Kasumi-1 (cell line): ENCODE results near the gene UTP11.
"Not testable (repeated sequence)": the region's sequence is repeated elsewhere in the genome, so short reads cannot be mapped to it uniquely, and the experiment has no call there.

Experiments used
- DNase-seq, 2 experiments: peaks; one replicate each; lab custom pipeline; 2025; lab: John Stamatoyannopoulos, UW

UTP11 gene

GRCh38 chr1:38027201-38028104 lies 14.9 kb downstream of the UTP11 start:
- DNase-seq = no peak

DNA sequence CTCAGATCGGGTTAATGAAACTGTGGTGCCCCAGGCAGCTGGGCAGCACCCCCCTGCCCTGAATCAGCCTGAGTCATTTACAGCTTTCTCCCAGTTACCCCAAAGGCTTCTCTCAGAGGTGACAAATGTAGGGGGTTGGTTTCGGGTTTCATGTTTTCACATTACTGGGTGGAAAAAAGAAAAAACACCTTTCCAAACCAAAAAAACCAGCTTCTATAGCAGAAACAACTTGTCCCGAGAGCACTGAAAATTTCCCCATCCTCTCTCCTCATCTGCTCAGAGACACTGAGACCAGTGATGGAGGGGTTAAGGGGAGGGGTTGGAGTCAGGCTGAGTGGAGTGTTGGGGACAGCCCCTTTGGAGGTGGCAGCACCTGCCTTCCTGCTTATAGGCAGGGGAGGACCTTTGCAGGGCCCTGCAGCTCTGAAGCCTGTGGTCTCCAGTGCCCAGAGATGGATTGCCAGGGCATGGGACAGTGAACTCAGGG lies 15.6 kb downstream of the UTP11 start:
- DNase-seq = no peak

DNA sequence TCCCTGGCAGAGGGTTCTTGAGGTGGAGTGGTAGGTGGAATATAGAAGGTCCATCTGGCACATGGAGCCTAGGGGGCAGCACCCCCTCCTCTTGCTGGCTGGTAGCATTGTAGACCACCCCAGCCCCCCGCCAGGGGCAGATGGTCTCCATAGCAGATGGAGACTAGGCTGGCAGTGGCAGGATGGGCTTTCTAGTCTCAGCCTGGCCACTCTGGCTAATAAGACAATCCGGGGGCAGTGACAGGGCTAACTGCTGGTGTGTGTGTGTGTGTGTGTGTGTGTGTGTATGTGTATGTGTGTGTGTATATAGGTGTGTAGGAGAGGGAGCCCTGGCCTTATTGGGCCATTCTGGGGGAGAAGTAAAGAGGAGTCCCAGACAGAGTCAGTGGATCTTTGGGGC lies 16.1 kb downstream of the UTP11 start:
- no peak for DNase-seq

- no peak for DNase-seq
Measured at GRCh38 chr1:38029081-38029681, 16.6 kb downstream of the UTP11 start.

- peak; percentile 33 to 42 for DNase-seq
Measured at GRCh38 chr1:38029685-38030511, 17.4 kb downstream of the UTP11 start.

DNA sequence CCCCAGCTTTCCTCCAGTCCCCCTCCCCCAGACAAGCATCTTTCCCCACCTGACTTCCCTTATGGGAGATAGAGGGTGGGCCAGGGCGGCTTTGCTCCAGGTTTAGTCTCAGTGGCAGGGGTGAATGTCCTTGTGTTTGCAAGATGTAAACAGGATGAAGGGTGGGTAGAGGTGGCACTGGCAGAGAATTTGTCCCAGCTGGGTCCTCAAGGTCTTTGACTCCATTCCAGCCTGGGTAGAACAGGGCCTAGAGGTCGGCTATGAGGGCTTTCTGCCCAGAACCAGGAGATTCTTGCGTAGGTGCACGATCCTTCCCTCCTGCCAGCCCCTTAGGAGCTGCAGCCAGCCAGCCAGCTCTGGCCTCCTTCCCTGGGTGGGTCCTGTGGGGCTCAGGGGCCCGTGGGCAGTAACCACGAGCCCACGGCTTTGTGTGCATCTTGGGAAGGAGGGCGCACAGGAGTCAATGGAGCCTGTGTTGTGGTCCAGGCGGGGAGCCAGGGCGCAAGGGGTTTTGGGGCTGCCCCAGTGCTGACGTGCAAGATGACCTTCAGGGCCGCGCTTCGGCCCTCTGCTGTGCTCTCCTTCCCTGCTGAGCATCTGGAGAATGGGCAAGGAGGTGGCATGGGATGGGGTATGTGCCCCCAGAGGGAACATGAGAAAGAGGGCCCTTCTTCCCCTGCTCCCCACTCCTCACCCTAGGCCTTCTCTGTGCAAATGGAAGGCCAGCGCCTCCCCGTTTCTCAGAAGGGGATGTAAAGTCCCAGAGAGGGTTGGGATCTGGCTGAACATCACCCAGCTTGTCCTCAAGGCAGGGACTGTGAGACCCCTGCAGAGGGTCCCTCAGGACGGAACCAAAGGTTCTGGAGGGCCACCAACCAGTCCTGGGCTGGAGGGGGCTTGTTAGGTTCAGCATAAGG lies 18.3 kb downstream of the UTP11 start:
- DNase-seq = no peak

DNA sequence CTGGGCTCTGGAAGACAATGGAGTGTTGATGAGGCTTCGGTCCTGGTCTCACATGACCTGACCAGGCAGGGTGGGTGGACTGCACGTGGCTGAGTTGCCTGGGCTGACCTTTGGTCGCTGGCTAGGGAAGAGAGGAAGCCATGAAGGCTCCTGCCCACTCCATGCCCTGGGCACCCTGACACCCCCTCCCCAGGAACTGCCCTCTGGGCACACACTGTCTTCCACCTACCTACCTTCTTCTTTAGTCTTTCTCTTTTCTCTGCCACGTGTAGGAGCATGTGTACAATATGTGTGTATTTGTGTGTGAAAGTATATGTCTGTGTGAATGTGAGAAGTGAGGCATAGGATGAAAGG lies 19.0 kb downstream of the UTP11 start:
- no peak for DNase-seq

DNA sequence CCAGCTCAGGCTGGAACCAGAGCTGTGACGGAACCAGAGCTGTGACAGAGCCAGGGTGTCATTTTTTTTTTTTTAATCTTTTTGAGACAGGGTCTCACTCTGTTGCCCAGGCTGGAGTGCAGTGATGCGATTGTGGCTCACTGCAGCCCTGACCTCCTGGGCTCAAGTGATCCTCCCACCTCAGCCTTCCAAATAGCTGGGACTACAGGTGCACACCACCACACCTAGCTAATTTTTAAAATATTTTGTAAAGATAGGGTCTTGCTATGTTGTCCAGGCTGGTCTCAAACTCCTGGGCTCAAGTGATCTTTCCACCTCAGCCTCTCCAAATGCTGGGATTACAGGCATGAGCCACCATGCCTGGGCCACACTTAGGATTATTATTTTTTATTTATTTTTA lies 20.5 kb downstream of the UTP11 start:
- DNase-seq = not testable (repeated sequence)

DNA sequence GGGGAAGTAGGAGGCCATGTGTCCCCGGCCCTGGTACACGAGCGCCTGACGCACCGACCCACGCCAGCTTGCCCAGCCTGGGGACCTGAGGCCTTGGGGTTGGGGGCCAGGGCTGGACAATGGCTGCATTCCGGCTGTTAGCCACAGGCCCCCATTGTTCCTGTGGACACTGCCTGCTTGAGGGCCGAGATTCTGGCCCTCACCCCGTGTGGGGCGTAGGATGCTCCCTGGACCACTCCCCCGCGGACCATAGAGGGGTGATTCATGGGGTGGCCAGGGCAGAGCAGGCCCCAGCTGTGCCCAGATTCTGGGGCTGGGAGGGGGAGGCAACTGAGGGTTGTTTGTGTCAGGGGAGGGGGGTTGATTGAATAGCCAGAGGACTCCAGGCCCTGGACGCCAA lies 22.3 kb downstream of the UTP11 start:
- no peak for DNase-seq

DNA sequence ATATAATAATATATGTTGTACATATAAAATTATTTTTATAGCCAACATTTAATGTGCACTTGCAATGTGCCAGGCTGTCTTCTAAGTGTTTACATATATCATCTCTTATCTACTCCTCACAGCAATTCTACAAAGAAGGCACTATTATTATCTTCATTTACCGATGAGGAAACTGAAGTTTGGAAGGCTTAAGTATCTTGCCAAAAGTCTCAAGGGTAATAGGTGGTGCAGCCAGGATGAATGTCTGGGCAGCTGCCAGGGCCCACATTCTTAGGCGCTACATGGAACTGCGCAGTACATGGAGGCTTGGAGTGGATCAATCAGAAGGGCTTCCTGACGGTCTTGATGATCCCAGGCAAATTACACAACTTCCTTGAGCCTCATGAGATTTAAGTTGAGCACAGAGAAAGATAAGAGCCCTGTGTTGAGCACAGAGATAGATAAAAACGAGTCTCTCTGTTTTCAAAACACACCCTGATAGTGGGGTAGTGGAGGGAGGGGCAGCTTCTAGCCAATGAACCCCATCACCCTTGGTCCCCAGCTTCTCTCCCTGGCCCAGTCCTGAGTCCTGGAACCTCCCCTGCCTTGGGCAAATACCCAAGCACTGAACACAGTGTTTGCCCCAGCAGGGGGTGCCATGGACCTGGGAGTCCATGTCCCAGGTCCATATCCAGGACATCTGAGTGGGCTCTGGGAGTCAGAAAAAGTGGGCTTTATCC lies 24.8 kb downstream of the UTP11 start:
- no peak for DNase-seq

GRCh38 chr1:38038861-38039260 lies 26.3 kb downstream of the UTP11 start:
- no peak for DNase-seq

- no peak for DNase-seq
Measured at GRCh38 chr1:38039331-38040088, 27.0 kb downstream of the UTP11 start.

DNA sequence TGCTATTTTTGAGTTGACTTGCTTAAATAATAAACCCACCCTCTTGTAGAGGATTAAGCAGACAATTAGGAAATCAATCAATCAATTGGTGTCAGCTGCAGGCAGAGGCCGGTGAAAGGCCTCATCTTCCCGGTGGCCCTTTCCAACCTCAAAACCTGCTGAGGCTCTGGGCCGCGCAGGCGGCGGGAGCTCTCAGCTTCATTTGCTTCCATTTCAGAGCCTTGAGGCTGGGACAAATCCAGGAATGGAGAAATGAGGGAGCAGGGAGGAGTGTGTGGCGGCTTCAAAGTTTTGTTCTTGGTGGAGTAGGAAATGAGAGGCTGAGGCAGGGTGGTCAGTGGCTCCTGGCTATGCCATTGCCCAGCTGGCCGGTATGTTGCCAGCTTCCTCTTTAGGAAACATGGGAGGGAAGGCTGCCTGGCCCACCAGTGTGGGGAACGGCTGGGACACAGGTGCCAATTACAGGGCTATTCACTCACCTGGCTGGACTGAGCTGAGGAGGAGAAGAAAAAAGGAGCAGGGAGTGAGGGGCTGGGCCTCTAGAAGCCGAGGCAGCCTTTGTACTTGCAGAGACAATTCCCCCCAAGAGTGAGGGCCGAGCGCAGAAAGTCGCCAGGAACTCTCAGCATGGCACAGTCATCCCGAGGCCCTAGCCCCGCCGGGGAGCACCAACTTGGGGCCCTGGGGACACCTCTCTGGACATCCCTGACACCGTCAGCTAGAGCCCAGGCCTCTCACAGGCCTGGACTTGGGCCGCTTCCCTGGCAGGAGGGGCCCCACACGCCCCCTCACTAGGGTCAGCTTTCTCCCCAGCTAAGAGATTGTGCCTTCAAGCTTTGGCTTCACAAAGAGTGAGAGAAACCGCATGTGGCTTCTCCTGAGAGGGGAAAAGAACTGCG lies 29.7 kb downstream of the UTP11 start:
- no peak for DNase-seq

- DNase-seq = no peak
Measured at GRCh38 chr1:38043036-38043747, 30.7 kb downstream of the UTP11 start.

- DNase-seq = no peak
Measured at GRCh38 chr1:38044221-38045215, 32.0 kb downstream of the UTP11 start.

GRCh38 chr1:38045401-38046332 lies 33.1 kb downstream of the UTP11 start:
- no peak for DNase-seq
